Measurements from ENCODE around the gene PSTK.

DNA sequence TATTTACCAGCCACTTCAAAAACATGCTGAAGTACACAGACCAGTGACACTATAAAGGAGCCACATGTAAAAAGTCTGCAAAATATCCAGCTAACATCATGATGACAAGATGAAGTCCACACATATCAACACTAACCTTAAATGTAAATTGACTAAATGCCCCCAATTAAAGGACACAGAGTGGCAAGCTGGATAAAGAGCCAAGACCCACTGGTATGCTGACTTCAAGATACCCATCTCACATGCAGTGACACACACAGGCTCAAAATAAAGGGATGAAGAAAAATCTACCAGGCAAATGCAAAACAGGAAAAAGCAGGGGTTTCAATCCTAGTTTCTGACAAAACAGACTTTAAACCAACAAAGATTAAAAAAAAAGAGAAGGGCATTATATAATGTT lies 13.3 kb upstream of the PSTK start:
- TF ChIP-seq POLR2A (IDR thresholded peaks at IDR 0.05) (no peak), CTCF (IDR thresholded peaks at IDR 0.05) (no peak), POLR2AphosphoS5 (IDR thresholded peaks at IDR 0.05) (no peak)
